ENCODE measurements around the gene PSMB3.

DNA sequence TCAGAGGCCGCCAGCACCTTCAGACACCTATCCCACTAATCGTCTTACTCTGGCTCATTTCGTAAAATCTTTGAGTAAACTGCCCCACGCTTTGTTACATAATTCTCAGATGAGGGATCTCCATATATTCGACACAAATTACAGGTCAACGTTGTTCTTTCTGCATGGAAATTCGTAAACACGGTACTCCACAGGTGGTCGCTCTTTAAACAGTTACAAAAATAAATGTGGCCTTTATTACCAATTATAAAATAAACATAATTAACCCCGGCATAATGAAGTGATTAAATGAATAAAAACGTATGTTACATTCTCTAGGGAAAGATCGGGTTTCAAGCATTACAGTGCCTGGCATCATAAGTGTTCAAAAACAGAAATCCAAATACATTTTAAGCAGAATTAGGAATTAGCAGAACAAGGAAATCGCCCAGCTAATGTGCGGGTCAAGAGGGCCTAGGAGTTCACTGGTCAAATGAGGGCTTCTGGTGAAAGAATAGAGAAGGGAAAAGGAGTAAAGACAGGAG lies 47.8 kb downstream of the PSMB3 start:
- TF ChIP-seq, protein P1, sequence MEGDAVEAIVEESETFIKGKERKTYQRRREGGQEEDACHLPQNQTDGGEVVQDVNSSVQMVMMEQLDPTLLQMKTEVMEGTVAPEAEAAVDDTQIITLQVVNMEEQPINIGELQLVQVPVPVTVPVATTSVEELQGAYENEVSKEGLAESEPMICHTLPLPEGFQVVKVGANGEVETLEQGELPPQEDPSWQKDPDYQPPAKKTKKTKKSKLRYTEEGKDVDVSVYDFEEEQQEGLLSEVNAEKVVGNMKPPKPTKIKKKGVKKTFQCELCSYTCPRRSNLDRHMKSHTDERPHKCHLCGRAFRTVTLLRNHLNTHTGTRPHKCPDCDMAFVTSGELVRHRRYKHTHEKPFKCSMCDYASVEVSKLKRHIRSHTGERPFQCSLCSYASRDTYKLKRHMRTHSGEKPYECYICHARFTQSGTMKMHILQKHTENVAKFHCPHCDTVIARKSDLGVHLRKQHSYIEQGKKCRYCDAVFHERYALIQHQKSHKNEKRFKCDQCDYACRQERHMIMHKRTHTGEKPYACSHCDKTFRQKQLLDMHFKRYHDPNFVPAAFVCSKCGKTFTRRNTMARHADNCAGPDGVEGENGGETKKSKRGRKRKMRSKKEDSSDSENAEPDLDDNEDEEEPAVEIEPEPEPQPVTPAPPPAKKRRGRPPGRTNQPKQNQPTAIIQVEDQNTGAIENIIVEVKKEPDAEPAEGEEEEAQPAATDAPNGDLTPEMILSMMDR (conservative IDR thresholded peaks at IDR 0.05; ENCODE audit: low read length): no peak
- TF ChIP-seq EZH2phosphoT487 (IDR thresholded peaks at IDR 0.05; ENCODE audit: borderline replicate concordance, low read depth, low read length): no peak
